NCI-H748 (cell line): ENCODE data around the gene SLC66A2.

Experiments
- DNase-seq: peaks from one replicate; lab custom pipeline; 2025; ENCODE audit not compliant: unreplicated experiment; lab: John Stamatoyannopoulos, UW

Gene SLC66A2

DNA sequence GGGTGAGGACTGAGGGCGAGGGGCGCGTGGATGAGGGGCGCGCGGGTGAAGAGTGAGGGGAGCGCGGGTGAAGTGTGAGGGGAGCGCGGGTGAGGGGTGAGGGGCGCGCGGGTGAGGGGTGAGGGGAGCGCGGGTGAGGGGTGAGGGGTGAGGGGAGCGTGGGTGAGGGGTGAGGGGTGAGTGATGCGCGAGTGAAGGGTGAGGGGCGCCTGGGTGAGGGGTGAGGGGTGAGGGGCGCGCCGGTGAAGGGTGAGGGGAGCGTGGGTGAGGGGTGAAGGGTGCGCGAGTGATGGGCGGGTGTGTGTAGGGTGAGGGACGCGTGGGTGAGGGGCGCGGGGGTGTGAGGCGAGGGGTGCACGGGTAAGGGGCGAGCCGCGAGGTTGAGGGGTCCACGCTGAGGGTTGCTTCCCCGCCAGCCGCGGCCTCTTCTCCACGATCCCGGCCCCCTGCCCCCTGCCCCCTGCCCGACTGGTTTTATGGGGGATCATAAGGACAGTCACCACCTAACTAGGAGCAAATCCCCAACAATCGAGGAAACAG, 1.1 kb upstream of the SLC66A2 start:
- no peak for DNase-seq

DNA sequence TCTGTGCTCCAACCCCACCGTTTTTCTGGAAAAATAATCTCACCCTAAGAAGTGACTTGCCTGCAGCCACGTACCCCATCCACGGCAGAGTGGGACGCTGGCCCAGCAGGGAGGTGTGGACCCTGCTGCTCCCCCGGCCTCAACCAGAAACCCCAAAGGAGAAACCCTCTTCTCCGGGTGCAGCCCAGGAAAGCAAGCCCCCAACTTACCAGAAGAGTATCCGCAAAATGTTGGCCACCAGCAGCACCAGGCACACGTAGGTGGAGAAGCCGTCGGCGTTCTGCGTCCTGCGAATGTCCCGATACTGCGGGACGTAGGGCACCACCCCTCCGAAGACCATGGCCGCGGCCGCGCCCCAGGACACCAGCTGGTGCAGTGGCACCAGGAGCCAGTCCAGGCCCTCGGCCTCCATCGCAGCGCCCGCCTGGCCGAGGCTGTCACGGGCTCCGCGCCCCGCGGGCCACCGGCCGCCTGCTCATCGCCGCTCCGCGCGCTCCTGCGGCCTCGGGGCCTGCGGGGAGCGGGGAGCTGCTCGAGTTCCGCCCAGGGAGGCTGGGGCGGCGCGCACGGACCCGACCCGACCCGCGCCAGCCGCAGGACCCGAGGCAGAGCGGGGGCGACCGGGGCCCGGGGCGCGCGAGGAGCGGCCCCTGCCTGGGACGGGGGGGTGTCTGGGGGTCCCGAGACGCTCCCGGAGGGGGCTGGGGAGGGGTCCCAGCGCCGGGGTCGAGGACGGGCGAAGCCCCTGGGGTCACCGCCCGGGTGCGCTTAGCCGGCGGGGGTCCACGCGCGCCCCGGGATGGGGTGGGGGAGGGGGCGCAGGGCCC, 725 bp downstream of the SLC66A2 start:
- peak; percentile 63 for DNase-seq

DNA sequence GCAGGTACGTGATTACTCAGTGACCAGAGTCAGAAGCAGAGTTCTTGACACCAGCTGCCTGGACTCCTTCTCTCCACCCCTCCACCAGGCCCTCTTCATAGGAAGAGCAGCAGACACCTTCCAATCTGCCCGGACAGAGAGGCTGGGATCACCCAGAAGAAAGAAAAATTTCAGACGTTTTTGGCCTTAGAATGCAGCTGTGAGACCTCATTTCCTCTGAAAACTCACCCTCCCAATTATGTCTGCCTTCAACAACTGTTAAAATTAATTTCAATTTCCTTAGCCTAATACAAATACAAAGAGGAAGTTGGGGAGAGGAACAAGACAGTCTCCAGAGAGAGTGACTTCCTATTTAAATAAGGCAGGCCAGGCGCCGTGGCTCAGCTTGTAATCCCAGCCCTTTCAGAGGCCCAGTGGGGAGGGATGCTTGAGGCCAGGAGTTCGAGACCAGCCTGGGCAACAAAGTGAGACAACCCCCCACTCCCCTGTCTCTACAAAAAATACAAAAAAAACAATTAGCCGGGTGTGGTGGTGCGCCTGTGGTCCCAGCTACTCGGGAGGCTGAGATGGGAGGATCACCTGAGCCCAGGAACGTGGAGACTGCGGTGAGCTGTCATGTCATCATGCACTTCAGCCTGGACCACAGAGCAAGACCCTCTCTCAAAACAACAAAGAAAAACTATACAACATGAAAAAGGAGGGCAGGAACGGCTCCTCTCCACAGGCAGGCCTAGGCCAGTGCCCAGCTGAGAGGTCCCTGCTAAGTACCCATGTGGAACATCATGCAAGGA, 1.6 kb downstream of the SLC66A2 start:
- DNase-seq, result no peak

DNA sequence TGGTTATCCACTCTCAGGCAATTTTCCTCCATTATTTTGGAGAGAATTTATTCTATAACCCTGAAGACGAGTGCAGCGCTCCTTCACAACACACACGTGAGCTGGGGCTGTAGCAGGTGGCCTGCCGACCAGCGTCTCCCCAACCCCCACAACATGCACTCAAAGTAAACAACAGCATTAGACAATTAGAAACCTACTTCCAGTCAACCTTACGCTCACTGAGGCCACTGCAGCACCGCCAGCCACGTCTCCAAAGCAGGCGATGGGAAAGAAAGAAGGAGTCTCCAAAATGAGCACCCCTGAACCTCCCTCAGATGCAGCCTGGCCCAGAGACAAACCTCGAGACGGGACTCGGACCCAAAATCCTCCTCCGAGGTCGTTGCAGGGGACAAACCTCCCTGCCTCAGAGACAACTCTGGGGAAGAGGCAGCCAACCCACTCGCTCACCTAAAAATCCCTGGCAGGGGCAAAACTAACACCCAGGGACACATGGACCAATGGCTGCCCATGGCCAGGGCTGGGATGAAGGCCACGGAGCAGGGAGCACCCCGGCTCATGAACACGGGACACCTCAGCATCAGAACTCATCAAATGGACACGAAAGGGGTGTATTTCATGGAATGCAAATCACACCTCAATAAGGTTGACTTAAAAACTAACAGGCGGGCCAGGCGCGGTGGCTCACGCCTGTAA, 2.6 kb downstream of the SLC66A2 start:
- no peak for DNase-seq

DNA sequence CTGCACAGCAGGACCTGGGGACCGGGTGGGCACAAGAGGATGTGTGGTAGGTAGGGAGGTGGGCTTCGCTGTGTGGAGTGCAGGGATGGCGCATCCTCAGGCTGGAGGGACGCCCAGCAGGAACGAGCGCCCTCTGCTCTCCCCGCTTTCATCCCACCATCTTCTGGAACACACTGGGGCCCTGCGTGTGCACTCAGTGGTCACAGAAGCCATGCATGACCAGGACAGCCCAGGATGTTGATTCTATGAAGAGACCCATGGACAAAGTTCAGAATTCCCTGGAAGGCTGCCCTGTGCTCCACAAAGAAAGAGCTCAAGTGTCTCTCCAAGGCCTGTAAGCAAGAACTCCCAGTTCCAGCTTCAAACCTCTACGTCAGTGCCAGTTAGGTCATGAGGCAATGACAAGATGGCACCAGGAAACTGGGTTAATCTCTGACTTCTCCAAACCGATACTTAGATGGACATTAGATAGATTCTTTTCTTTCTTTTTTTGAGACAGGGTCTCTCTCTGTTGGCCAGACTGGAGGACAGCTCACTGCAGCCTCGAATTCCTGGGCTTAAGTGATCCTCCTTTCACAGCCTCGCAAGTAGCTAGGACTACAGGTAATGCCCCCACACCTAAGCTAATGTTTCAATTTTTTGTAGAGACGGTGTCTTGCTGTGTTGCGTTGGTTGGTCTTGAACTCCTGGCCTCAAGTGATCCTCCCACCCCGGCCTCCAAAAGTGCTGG, 3.4 kb downstream of the SLC66A2 start:
- DNase-seq, result no peak

DNA sequence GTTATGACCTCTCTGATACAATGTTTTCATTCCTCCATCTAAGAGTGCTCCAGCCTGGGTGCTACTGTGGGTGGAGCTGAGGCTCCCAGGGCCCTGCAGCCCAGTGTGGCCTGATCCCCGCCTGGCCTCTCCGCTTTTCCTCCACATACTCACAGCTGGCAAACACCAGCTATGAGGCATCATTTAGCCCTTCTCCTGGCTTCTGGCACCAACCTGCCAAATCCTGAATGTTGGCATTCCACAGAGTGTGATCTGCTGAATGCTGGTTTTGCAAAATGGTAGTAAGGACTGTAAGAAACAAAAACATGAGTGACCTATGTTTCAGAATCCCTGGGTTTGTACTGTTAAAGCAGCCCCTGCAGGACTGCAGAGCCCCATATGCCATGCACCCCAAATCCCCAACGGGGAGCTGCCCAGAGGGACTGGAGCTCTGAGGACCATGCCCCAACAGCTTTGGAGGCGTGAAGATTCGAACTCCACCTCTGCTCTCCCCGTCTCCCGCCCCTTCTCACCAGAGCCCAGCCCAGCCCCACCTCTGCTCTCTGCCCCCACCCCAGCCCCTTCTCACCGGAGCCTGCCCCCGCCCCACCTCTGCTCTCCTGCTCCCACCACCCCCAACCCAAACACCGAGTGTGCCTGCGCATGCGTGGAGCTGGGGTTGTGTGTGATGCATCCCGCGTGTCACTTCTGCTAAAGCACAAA, 4.2 kb downstream of the SLC66A2 start:
- DNase-seq, result no peak

DNA sequence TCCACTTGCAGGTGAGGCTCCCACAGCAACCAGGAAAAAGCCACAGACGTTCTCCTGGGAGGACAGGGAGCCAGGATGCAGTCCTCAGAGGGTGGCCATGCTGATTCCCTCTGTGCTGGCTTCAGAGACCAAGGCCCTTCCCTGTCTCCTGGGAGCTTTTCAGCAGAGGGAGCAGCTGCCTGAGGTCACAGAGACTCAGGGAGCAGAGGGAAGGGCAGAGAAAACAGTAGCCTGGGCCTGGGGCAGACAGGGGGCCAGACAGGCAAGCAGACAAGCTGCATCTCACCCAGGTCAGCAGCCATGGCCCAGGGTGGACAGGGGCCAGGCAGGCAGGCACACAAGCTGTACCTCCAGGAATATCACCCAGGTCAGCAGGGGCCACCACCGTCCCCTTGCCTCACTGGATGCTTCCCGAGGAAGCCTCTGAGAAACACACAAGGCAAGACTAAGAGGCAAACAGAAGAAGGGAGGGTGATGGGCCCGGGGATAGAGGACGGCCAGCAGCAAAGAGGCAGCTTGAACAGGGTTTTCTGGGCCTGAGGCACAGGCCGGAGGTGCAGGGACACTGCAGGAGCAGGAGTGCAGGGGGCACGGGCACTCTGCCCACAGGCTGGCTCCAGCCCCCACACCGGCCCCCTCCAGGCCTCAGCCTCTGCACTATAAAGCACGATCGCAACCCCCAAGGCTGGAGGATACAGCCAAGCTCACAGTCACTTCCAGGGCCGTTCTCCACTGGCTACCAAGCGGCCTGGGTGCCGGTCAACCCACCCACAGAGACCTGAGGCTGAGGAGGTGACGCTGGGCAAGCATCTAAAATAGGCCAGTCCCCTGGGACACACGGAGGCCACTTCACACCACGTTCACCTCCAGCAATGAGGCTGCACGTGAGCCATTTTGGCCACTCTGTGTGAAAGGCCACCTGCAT, 6.1 kb downstream of the SLC66A2 start:
- no peak for DNase-seq

DNA sequence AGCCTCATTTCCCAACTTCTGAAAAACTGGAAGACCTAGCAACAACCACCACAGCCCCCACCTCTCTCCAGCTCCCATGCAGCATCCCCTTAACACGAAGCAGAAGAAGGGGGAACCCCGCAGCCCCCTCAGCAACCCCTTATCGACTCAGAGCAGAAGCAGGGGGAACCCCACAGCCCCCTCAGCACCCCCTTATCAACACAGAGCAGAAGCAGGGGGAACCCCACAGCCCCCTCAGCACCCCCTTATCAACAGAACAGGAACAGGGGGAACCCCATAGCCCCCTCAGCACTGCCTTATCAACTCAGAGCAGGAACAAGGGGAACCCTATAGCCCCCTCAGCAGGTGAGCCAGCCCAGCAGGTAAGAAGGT, 6.7 kb downstream of the SLC66A2 start:
- DNase-seq, result no peak

DNA sequence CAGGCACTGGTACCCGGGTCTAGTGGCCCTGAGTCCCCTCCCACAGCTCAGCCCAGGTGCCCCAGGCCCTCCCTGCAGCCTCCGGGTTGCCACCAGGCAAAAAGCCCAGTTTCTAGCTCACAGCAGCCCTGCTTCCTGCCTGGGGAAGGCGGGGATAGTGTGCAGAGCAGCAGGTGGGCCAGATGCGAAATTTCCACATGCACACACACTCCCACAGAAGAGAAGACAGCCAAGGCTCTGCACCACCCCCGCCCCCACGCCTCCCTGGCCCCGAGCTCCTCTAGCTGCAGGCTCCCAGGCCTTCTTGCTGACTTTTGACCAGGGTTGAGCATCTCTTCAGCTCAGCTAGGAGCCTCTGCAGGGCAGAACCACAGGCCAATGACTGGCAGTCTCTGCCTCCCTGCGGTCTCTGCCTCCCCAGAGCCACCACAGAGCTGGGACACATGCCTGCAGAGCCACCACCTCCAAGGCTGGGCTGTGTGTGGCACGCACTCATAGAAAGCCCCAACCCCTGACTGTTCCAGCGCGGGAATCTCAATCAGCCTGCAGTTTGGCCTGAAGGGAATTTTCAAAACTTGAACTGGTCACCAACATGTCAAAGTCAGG, 7.2 kb downstream of the SLC66A2 start:
- no peak for DNase-seq

DNA sequence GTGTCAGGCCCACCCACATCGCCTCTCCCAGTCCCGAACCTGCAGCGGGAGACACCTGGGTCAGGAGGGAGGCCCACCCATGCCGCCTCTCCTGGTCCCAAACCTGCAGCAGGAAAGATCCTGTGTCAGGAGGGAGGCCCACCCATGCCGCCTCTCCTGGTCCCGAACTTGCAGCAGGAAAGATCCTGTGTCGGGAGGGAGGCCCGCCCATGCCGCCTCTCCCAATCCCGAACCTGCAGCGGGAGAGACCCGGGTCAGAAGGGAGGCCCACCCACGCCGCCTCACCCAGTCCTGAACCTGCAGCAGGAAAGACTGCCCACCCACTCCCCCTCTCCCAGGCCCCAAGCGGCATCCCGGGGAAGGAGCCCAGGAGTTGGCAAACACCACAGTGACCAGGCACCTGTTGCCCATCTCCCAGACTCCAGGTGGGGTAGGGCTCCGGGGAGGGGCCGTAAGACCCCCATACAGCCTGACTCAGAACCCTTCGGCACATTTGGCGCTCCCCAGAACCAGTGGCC, 7.8 kb downstream of the SLC66A2 start:
- no peak for DNase-seq

DNA sequence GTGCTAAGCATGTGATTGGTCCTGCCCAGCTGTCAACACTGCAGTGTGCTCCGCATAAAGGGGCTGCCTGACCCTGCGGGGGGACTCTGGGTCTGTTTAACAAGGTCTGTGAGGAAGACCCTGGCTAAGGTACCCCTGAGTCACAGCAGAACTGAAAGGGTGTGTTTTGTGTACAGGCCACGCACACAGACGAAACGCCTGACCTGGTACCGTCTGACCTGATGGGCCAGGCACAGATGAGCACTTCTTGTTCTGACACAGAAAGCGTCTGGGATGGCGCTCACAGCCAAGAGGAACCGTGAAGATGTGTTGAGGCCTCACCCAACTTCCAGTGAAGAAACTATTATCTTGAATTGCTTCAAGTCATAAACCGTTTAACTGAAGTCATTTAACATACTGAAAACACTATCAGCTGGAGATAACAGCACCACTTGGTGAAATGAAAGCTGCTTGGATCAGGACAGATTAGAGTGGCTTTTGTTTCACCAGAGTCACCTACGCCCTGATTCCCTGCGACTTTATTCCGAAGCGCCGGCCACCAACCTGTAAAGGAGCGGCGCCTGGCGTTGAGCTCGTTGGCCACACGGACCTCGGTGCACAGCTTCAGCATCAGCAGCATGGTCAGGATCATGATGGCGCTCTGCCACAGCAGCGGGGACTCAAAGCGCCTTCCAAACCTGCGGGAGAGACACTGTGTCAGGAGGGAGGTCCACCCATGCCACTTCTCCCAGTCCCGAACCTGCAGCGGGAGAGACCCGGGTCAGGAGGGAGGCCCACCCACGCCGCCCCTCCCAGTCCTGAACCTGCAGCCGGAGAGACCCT, 8.5 kb downstream of the SLC66A2 start:
- no peak for DNase-seq

DNA sequence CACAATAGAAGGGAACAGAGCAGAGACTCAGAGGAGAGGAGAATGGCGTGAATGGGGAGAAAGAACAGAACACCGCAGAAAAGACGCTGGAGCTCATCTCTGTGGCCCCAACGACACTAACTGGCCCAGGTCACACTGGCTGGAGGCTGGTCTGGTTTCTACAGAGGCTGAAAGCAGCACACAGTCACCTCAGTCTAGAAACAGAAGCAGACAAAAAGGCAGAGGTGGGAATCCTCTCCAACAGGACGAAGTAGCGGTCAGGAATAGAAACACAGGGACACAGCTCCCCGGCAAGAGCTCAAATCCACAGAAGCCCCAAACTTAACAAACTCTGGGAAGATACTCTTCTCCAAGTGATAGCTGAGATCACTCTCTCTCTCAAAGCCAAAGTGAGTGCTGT, 9.2 kb downstream of the SLC66A2 start:
- no peak for DNase-seq

DNA sequence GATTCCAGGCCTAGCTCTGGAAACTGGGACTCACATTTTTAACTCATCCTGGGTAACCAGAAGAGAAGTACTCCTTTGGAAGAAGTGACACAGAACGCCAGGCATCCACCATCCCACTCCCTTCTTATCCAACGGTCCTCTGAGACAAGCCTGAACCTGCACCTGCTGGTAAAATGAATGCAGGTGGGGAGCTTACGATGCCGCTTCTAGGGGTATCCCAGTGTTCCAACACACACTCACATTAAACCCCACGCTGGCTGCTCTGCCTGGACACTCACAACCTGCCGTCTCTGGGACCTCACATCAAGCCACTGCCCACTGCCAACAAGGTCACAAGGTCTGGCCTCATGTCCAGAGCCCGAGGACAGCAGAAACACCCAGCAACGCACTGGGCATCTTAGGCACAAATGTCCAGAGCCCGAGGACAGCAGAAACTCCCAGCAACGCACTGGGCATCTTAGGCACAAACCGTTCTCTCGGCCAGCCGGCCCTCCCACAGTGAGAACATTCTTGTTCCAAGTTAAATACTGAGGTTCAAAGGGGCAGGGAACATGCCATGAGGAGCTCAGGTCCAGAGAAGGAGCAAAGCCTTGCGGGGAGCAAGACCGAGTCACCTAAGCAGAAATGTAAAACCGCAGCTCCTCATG, 9.9 kb downstream of the SLC66A2 start:
- no peak for DNase-seq

DNA sequence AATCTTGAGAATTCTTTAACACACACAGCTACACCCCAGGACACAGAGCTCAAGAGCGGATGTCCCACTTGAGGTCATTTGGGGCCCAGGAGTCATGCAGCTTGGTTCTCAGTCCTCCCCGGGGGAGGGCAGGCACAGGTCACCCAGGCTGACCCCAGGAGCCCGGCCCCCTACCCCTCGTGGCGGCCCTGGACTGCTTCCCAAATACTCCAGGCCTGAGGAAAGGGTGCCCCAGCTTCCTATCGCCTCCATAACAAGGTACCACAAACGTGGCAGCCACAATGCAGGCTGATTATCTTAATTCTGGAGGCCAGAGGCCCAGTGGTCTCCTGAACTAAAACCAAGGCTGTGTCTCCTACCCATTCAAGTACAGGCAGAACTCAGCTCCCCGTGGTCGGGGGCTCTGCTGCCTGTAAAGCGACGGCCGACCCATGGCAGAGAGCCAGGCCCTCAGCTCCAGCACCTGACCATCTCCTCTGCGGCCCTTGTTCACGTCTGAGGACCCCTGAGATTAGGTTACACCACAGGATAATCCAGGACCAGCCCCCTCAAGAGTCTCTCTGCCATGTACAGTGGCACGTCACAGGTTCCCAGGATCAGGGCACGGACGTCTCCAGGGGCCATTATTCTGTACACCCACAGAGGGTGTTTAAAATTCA, 10.5 kb downstream of the SLC66A2 start:
- DNase-seq, result no peak

DNA sequence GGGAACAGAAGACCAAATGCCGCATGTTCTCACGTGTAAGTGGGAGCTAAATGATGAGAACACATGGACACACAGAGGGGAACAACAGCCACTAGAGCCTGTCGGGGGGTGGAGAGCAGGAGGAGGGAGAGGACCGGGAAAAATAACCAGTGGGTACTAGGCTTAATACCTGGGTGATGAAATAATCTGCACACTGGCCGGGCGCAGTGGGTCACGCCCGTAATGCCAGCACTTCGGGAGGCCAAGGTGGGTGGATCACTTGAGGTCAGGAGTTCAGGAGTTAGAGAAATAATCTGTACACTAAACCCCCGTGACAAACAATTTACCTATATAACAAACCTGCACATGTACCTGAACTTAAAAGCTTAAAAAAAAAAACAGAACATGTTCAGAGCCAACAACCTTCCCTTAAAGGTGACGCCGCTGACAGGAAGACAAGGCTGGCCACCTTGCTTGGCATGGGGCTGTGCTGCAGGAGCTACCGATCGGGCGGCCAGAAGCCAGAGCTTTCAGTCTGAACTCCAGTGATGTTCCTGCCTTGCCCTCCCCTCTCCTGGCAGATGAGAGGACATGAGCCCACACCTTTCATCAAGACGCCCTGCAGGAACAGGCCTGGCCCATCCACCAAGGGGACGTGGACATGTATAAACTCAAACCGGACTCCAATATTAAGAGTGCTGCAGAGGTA, 11.2 kb downstream of the SLC66A2 start:
- no peak for DNase-seq

DNA sequence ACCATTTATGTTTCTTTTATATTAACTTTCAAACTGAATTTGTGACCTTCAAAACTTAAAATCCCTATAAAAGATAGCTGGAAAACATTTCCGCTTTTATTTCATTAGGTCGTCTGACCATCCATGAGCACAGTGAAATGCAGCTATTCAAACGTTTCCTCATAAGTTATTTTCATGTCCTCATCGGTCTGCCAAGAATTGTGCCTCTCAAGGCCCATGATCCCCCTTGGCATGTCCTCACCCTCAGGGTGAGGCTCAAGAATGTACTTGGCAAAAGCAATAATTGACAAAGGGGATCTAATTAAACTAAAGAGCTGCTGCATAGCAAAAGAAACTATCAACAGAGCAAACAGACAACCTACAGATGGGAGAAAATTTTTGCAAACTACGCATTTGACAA, 12.4 kb downstream of the SLC66A2 start:
- DNase-seq, result no peak
